ENCODE data around the gene ODF2. TPM values are rescaled to one million over a fixed set of nuclear protein-coding genes. Genes with fewer than 3 reads are reported as not detected.

ODF2 gene
- total and polyA plus RNA-seq, 5 donors from 2014 or later = 12.9 to 31.9 (median 14.6) TPM

GRCh38 chr9:128523199-128523925, 67.6 kb downstream of the ODF2 start:
- H3K36me3 Mint-ChIP-seq = peaks cover 36% of the 10 kb centered on the region
- Histone ChIP-seq H3K36me3 (ENCODE audit: control insufficient read depth, insufficient read depth, low read length) (peaks cover 68% of the 10 kb centered on the region), H3K27ac (ENCODE audit: insufficient read depth, low read length, poor library complexity, severe bottlenecking) (no peak overlapping the region)

GRCh38 chr9:128526720-128527119, 70.9 kb downstream of the ODF2 start:
- Histone ChIP-seq H3K4me1 (ENCODE audit: control insufficient read depth, insufficient read depth, low read length, poor library complexity, severe bottlenecking) (no peaks in the 10 kb centered on the region), H3K27me3 (ENCODE audit: control insufficient read depth, insufficient read depth, low read length) (no peaks in the 10 kb centered on the region), H3K36me3 (ENCODE audit: control insufficient read depth, insufficient read depth, low read length) (peaks cover 75% of the 10 kb centered on the region), H3K9me3 (ENCODE audit: control insufficient read depth in 2 of 2, low read length in 2 of 2) (no peaks in the 10 kb centered on the region), H3K4me3 (ENCODE audit: low read depth, low read length) (no peak overlapping the region), H3K27ac (ENCODE audit: insufficient read depth, low read length, poor library complexity, severe bottlenecking) (no peak overlapping the region)
- no peaks in the 10 kb centered on the region for H3K27me3 Mint-ChIP-seq
- peaks cover 0 to 2% (median 0%) of the 10 kb centered on the region in 7 donors for H3K9me3 Mint-ChIP-seq
- H3K4me1 Mint-ChIP-seq = peaks cover 0 to 3% (median 2%) of the 10 kb centered on the region in 4 donors
- ATAC-seq (ENCODE audit: low read depth in 2 of 2) (no peak), DNase-seq (no peak)
- H3K27ac Mint-ChIP-seq = no peak overlapping the region
- H3K4me3 Mint-ChIP-seq = no peak overlapping the region
- H3K36me3 Mint-ChIP-seq = peaks cover 30% of the 10 kb centered on the region

More at GRCh38 chr9:128523199-128523925, 67.6 kb downstream of the ODF2 start:
- no peaks in the 10 kb centered on the region for H3K27me3 Mint-ChIP-seq
- peaks cover 0 to 5% (median 3%) of the 10 kb centered on the region in 4 donors for H3K4me1 Mint-ChIP-seq
- DNase-seq (no peak), ATAC-seq (ENCODE audit: low read depth in 2 of 2) (no peak)
- Histone ChIP-seq H3K4me3 (ENCODE audit: low read depth, low read length) (no peak overlapping the region), H3K27me3 (ENCODE audit: control insufficient read depth, insufficient read depth, low read length) (no peaks in the 10 kb centered on the region), H3K4me1 (ENCODE audit: control insufficient read depth, insufficient read depth, low read length, poor library complexity, severe bottlenecking) (no peaks in the 10 kb centered on the region), H3K9me3 (ENCODE audit: control insufficient read depth in 2 of 2, low read length in 2 of 2) (no peaks in the 10 kb centered on the region)
- H3K4me3 Mint-ChIP-seq = no peak overlapping the region
- H3K9me3 Mint-ChIP-seq = peaks cover 0 to 2% (median 0%) of the 10 kb centered on the region in 7 donors
- H3K27ac Mint-ChIP-seq = peak overlapping the region; percentile 42 to 60 (median 44)

- Histone ChIP-seq H3K27ac (ENCODE audit: insufficient read depth, low read length, poor library complexity, severe bottlenecking) (no peak overlapping the region), H3K4me1 (ENCODE audit: control insufficient read depth, insufficient read depth, low read length, poor library complexity, severe bottlenecking) (no peaks in the 10 kb centered on the region), H3K27me3 (ENCODE audit: control insufficient read depth, insufficient read depth, low read length) (no peaks in the 10 kb centered on the region), H3K4me3 (ENCODE audit: low read depth, low read length) (no peak overlapping the region), H3K36me3 (ENCODE audit: control insufficient read depth, insufficient read depth, low read length) (peaks cover 72% of the 10 kb centered on the region), H3K9me3 (ENCODE audit: control insufficient read depth in 2 of 2, low read length in 2 of 2) (no peaks in the 10 kb centered on the region)
- no peaks in the 10 kb centered on the region for H3K27me3 Mint-ChIP-seq
- ATAC-seq (ENCODE audit: low read depth in 2 of 2) = no peak
- no peaks in the 10 kb centered on the region for H3K4me1 Mint-ChIP-seq
- peaks cover 33% of the 10 kb centered on the region for H3K36me3 Mint-ChIP-seq
- peaks cover 0 to 2% (median 0%) of the 10 kb centered on the region in 7 donors for H3K9me3 Mint-ChIP-seq
- peak overlapping the region in 2 of 3 donors; percentile 51 to 85 for H3K27ac Mint-ChIP-seq
- no peak overlapping the region for H3K4me3 Mint-ChIP-seq
- no peak for DNase-seq
These were observed 72.8 kb downstream of the ODF2 start for GRCh38 chr9:128528445-128529160.

GRCh38 chr9:128529191-128529590, 73.4 kb downstream of the ODF2 start:
- Histone ChIP-seq H3K9me3 (ENCODE audit: control insufficient read depth in 2 of 2, low read length in 2 of 2) (no peaks in the 10 kb centered on the region), H3K36me3 (ENCODE audit: control insufficient read depth, insufficient read depth, low read length) (peaks cover 72% of the 10 kb centered on the region), H3K4me1 (ENCODE audit: control insufficient read depth, insufficient read depth, low read length, poor library complexity, severe bottlenecking) (no peaks in the 10 kb centered on the region), H3K27me3 (ENCODE audit: control insufficient read depth, insufficient read depth, low read length) (no peaks in the 10 kb centered on the region), H3K4me3 (ENCODE audit: low read depth, low read length) (no peak overlapping the region), H3K27ac (ENCODE audit: insufficient read depth, low read length, poor library complexity, severe bottlenecking) (no peak overlapping the region)
- DNase-seq = no peak
- no peak overlapping the region for H3K4me3 Mint-ChIP-seq
- H3K36me3 Mint-ChIP-seq = peaks cover 34% of the 10 kb centered on the region
- no peaks in the 10 kb centered on the region for H3K27me3 Mint-ChIP-seq
- no peak for ATAC-seq (ENCODE audit: low read depth in 2 of 2)
- H3K4me1 Mint-ChIP-seq = no peaks in the 10 kb centered on the region
- H3K27ac Mint-ChIP-seq = no peak overlapping the region
- H3K9me3 Mint-ChIP-seq = peaks cover 0 to 2% (median 0%) of the 10 kb centered on the region in 7 donors

- peaks cover 68% of the 10 kb centered on the region for H3K36me3 ChIP-seq (ENCODE audit: control insufficient read depth, insufficient read depth, low read length)
- no peak overlapping the region for H3K4me3 Mint-ChIP-seq
These were observed 76.8 kb downstream of the ODF2 start for GRCh38 chr9:128532581-128532980.

GRCh38 chr9:128540634-128541360, 85.0 kb downstream of the ODF2 start:
- H3K36me3 Mint-ChIP-seq = peaks cover 44% of the 10 kb centered on the region
- H3K27ac ChIP-seq (ENCODE audit: insufficient read depth, low read length, poor library complexity, severe bottlenecking) = no peak overlapping the region
- H3K27me3 Mint-ChIP-seq = no peaks in the 10 kb centered on the region
- no peak for ATAC-seq (ENCODE audit: low read depth in 2 of 2)
- no peak overlapping the region for H3K27ac Mint-ChIP-seq
- no peaks in the 10 kb centered on the region for H3K4me1 ChIP-seq (ENCODE audit: control insufficient read depth, insufficient read depth, low read length, poor library complexity, severe bottlenecking)
- no peaks in the 10 kb centered on the region for H3K4me1 Mint-ChIP-seq
- no peak overlapping the region for H3K4me3 ChIP-seq (ENCODE audit: low read depth, low read length)
- DNase-seq = no peak
- no peak overlapping the region for H3K4me3 Mint-ChIP-seq
- peaks cover 65% of the 10 kb centered on the region for H3K36me3 ChIP-seq (ENCODE audit: control insufficient read depth, insufficient read depth, low read length)
- no peaks in the 10 kb centered on the region for H3K9me3 Mint-ChIP-seq
- H3K9me3 ChIP-seq (ENCODE audit: control insufficient read depth in 2 of 2, low read length in 2 of 2) = no peaks in the 10 kb centered on the region
- no peaks in the 10 kb centered on the region for H3K27me3 ChIP-seq (ENCODE audit: control insufficient read depth, insufficient read depth, low read length)

More at GRCh38 chr9:128532581-128532980, 76.8 kb downstream of the ODF2 start:
- H3K9me3 ChIP-seq (ENCODE audit: control insufficient read depth in 2 of 2, low read length in 2 of 2) = no peaks in the 10 kb centered on the region
- ATAC-seq (ENCODE audit: low read depth in 2 of 2) = no peak
- no peak for DNase-seq
- Mint-ChIP-seq H3K27ac (no peak overlapping the region), H3K27me3 (no peaks in the 10 kb centered on the region), H3K4me1 (no peaks in the 10 kb centered on the region), H3K36me3 (peaks cover 32% of the 10 kb centered on the region), H3K9me3 (peaks cover 0 to 2% (median 0%) of the 10 kb centered on the region in 7 donors)
- H3K4me1 ChIP-seq (ENCODE audit: control insufficient read depth, insufficient read depth, low read length, poor library complexity, severe bottlenecking) = no peaks in the 10 kb centered on the region
- H3K27me3 ChIP-seq (ENCODE audit: control insufficient read depth, insufficient read depth, low read length) = no peaks in the 10 kb centered on the region
- no peak overlapping the region for H3K27ac ChIP-seq (ENCODE audit: insufficient read depth, low read length, poor library complexity, severe bottlenecking)
- no peak overlapping the region for H3K4me3 ChIP-seq (ENCODE audit: low read depth, low read length)

GRCh38 chr9:128546504-128546903, 90.7 kb downstream of the ODF2 start:
- peaks cover 12% of the 10 kb centered on the region for H3K4me1 ChIP-seq (ENCODE audit: control insufficient read depth, insufficient read depth, low read length, poor library complexity, severe bottlenecking)
- ATAC-seq (ENCODE audit: low read depth in 2 of 2) (no peak), DNase-seq (no peak)
- no peaks in the 10 kb centered on the region for H3K9me3 ChIP-seq (ENCODE audit: control insufficient read depth in 2 of 2, low read length in 2 of 2)
- Mint-ChIP-seq H3K4me1 (peaks cover 10 to 29% (median 19%) of the 10 kb centered on the region in 4 donors), H3K9me3 (no peaks in the 10 kb centered on the region), H3K36me3 (peaks cover 9% of the 10 kb centered on the region), H3K4me3 (no peak overlapping the region), H3K27me3 (no peaks in the 10 kb centered on the region), H3K27ac (no peak overlapping the region)
- no peaks in the 10 kb centered on the region for H3K27me3 ChIP-seq (ENCODE audit: control insufficient read depth, insufficient read depth, low read length)
- H3K36me3 ChIP-seq (ENCODE audit: control insufficient read depth, insufficient read depth, low read length) = peaks cover 11% of the 10 kb centered on the region
- no peak overlapping the region for H3K27ac ChIP-seq (ENCODE audit: insufficient read depth, low read length, poor library complexity, severe bottlenecking)
- no peak overlapping the region for H3K4me3 ChIP-seq (ENCODE audit: low read depth, low read length)
